ENCODE results near the gene RPL37A.

Gene RPL37A

DNA sequence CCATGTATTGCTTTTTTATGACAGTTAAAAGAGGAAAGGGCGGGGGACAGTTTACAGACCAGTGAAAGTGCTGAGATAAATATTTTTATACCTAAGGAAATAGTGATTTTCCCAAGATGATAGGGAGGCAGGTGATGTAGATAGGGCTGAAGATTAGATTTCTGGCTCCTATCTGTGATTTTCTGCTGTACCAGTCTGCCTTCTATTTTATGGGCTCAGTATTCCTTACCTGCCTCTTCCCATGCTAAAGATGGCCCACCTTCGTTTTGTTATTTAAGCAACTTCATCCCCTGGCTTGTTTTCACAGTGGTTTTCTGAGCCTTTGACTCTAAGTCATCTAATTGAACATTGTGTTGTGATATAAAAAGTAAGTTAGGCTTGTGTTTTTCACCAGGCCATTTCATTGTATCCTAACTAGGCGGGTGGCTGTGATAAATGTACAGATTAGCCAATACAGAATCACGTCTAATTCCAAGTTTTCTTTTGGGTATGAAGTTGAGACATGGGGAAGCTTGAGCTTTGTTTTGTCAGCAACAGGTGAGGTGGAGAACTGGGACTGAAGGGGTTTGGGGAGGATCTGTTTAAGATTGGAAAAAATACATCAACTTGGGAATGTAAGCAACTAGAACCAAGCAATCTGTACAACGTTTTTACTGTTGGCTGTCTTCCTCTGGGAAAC, 5.2 kb downstream of the RPL37A start:
- Histone ChIP-seq H3K27me3 (replicated peaks; ENCODE audit: insufficient read depth, low read length) (no peaks in the 10 kb centered on the region), H3K9ac (ENCODE audit: low read length) (no peak overlapping the region), H3K9me2 (replicated peaks; ENCODE audit: insufficient read depth, low read length) (no peaks in the 10 kb centered on the region), H3K79me2 (ENCODE audit: low read length) (peaks cover 48% of the 10 kb centered on the region), H2AFZ (ENCODE audit: low read length) (no peak overlapping the region), H3K4me1 (ENCODE audit: low read length) (peaks cover 12% of the 10 kb centered on the region; the same call in 1 of the 2 replicates), H3K4me2 (ENCODE audit: low read depth, low read length) (no peak overlapping the region), H3K27ac (ENCODE audit: low read length) (no peak overlapping the region), H4K20me1 (ENCODE audit: insufficient read depth, low read length) (peaks cover 16% of the 10 kb centered on the region; the same call in 1 of the 2 replicates), H3K9me3 (replicated peaks; ENCODE audit: insufficient read depth, low read length) (no peaks in the 10 kb centered on the region), H3K36me3 (replicated peaks; ENCODE audit: insufficient read depth, low read length) (peaks cover 35% of the 10 kb centered on the region), H3F3A (ENCODE audit: insufficient read depth, low read length) (peaks cover 16% of the 10 kb centered on the region; the same call in 1 of the 2 replicates), H3K4me3 (ENCODE audit: low read length) (no peak overlapping the region)
- DNase-seq: no peak
- TF ChIP-seq EZH2 (optimal IDR thresholded peaks at IDR 0.05; ENCODE audit: low read depth, low read length): no peak
- no peak for TF ChIP-seq CTCF (IDR thresholded peaks at IDR 0.05; ENCODE audit: low read length)
- no peak for TF ChIP-seq EZH2phosphoT487 (IDR thresholded peaks at IDR 0.05; ENCODE audit: low read length)

GRCh38 chr2:216504376-216504762, 5.7 kb downstream of the RPL37A start:
- peaks cover 35% of the 10 kb centered on the region for H3K36me3 ChIP-seq (replicated peaks; ENCODE audit: insufficient read depth, low read length)
- H2AFZ ChIP-seq (ENCODE audit: low read length): no peak overlapping the region
- no peaks in the 10 kb centered on the region for H3K9me3 ChIP-seq (replicated peaks; ENCODE audit: insufficient read depth, low read length)
- H3K27me3 ChIP-seq (replicated peaks; ENCODE audit: insufficient read depth, low read length): no peaks in the 10 kb centered on the region
- H3K9me2 ChIP-seq (replicated peaks; ENCODE audit: insufficient read depth, low read length): no peaks in the 10 kb centered on the region
- no peak overlapping the region for H3K4me2 ChIP-seq (ENCODE audit: low read depth, low read length)
- H3K4me3 ChIP-seq (ENCODE audit: low read length): no peak overlapping the region
- no peak overlapping the region for H3K27ac ChIP-seq (ENCODE audit: low read length)
- peaks cover 16% of the 10 kb centered on the region; the same call in 1 of the 2 replicates for H3F3A ChIP-seq (ENCODE audit: insufficient read depth, low read length)
- H3K9ac ChIP-seq (ENCODE audit: low read length): no peak overlapping the region
- no peak for DNase-seq
- H3K4me1 ChIP-seq (ENCODE audit: low read length): peaks cover 12% of the 10 kb centered on the region; the same call in 1 of the 2 replicates
- peaks cover 16% of the 10 kb centered on the region; the same call in 1 of the 2 replicates for H4K20me1 ChIP-seq (ENCODE audit: insufficient read depth, low read length)
- peaks cover 43% of the 10 kb centered on the region for H3K79me2 ChIP-seq (ENCODE audit: low read length)
- TF ChIP-seq EZH2 (optimal IDR thresholded peaks at IDR 0.05; ENCODE audit: low read depth, low read length) (no peak), EZH2phosphoT487 (IDR thresholded peaks at IDR 0.05; ENCODE audit: low read length) (no peak), CTCF (IDR thresholded peaks at IDR 0.05; ENCODE audit: low read length) (no peak)

DNA sequence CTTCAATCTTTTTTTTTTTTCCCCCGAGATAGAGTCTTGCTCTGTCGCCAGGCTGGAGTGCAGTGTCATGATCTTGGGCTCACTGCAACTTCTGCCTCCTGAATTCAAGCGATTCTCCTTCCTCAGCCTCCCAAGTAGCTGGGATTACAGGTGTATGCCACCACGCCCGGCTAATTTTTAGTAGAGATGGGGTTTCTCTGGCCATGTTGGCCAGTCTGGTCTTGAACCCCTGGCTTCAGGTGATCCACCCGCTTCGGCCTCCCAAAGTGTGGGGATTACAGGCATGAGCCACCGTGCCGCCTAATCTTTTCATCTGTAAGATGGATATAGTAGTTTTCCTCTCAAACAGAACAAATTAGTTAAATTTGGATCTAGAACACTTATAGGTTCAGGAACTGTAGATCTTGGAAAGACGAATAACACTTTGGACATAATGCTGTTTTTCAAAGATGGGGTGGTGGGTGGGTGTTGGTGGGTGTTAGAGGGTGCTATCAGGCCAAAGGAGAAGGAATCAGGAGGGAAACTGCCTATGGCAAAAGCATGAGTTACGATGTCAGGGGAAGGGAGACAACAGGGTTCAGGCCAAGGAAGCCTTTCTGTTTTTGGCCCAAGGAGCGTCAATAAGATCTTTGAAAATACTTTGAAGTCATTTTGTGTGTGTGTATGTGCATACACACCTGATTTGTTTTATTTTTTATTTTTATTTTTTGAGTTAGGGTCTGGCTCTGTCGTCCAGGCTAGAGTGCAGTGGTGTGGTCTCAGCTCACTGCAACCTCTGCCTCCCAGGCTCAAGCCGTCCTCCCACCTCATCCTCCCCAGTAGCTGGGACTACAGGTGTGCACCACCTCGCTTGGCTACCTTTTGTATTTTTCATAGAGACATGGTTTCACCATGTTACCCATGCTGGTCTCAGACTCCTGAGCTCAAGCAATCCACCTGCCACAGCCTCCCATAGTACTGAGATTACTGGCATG, 6.8 kb downstream of the RPL37A start:
- no peaks in the 10 kb centered on the region for H3K9me3 ChIP-seq (replicated peaks; ENCODE audit: insufficient read depth, low read length)
- H3K9me2 ChIP-seq (replicated peaks; ENCODE audit: insufficient read depth, low read length): no peaks in the 10 kb centered on the region
- H2AFZ ChIP-seq (ENCODE audit: low read length): no peak overlapping the region
- H3K9ac ChIP-seq (ENCODE audit: low read length): no peak overlapping the region
- no peak for DNase-seq
- H3K4me2 ChIP-seq (ENCODE audit: low read depth, low read length): no peak overlapping the region
- no peak overlapping the region for H3K27ac ChIP-seq (ENCODE audit: low read length)
- H3F3A ChIP-seq (ENCODE audit: insufficient read depth, low read length): peaks cover 16% of the 10 kb centered on the region; the same call in 1 of the 2 replicates
- peaks cover 16% of the 10 kb centered on the region; the same call in 1 of the 2 replicates for H4K20me1 ChIP-seq (ENCODE audit: insufficient read depth, low read length)
- no peaks in the 10 kb centered on the region for H3K27me3 ChIP-seq (replicated peaks; ENCODE audit: insufficient read depth, low read length)
- H3K36me3 ChIP-seq (replicated peaks; ENCODE audit: insufficient read depth, low read length): peaks cover 25% of the 10 kb centered on the region
- TF ChIP-seq EZH2 (optimal IDR thresholded peaks at IDR 0.05; ENCODE audit: low read depth, low read length): no peak
- TF ChIP-seq EZH2phosphoT487 (IDR thresholded peaks at IDR 0.05; ENCODE audit: low read length): no peak
- no peak for TF ChIP-seq CTCF (IDR thresholded peaks at IDR 0.05; ENCODE audit: low read length)
- peaks cover 4% of the 10 kb centered on the region; the same call in 1 of the 2 replicates for H3K4me1 ChIP-seq (ENCODE audit: low read length)
- H3K4me3 ChIP-seq (ENCODE audit: low read length): no peak overlapping the region
- peaks cover 32% of the 10 kb centered on the region for H3K79me2 ChIP-seq (ENCODE audit: low read length)

Measured in MM.1S (cell line).